Sciatic nerve (tissue), 1 donor: Measurements from ENCODE around the gene CAMK2N1. TPM values are rescaled to one million over a fixed set of nuclear protein-coding genes. Genes with fewer than 3 reads are reported as not detected.

Experiments
- total RNA-seq: library from RNA; stranded (reverse); fragmentation: NEBNext Ultra II Directional; extraction: Animal tissue kit (Norgen Biotek cat#: 25700); gene quantifications from one replicate; pipeline ENCODE4 v1.2.1, GENCODE V29; 2021
- donor health status: DM: no; HTN: no; CAD: no.

CAMK2N1 gene
- total RNA-seq, 1 donor from 2014 or later = 8.2 TPM

Other genes with a start within 250 kb of the CAMK2N1 start
- gene VWA5B1, start 195.3 kb downstream of the CAMK2N1 start, total RNA-seq = not detected
- 20.6 TPM for gene MUL1, start 21.9 kb upstream of the CAMK2N1 start, total RNA-seq
- gene FAM43B, start 66.4 kb upstream of the CAMK2N1 start, total RNA-seq = 0.18 TPM
- 4.3 TPM for gene CDA, start 102.9 kb upstream of the CAMK2N1 start, total RNA-seq
- 72.3 TPM for gene PINK1, start 147.2 kb upstream of the CAMK2N1 start, total RNA-seq
- 103 TPM for gene DDOST, start 175.2 kb upstream of the CAMK2N1 start, total RNA-seq
- 2.4 TPM for gene KIF17, start 231.8 kb upstream of the CAMK2N1 start, total RNA-seq
- gene SH2D5, start 246.5 kb upstream of the CAMK2N1 start, total RNA-seq = not detected